MM.1S (cell line): Measurements from ENCODE around the gene JSRP1.

Experiments
- DNase-seq: peaks from one replicate; pipeline ENCODE4 v3.0.0-alpha.2; 2015
- H2AFZ ChIP-seq: fragments of 300-600 bp; sonication (generic); 2 replicates; pipeline ENCODE4 v1.6.0; 2016; ENCODE audit warnings: antibody characterized with exemption, low read length
- H3F3A ChIP-seq: fragments of 300-600 bp; sonication (generic); 2 replicates; pipeline ENCODE4 v1.6.1; 2016; ENCODE audit warnings: mild to moderate bottlenecking, antibody characterized with exemption, low read length, moderate library complexity, mixed read lengths; ENCODE audit not compliant: insufficient read depth
- H3K27ac ChIP-seq: fragments of 300-600 bp; sonication (generic); 2 replicates; pipeline ENCODE4 v1.5.1; 2016; ENCODE audit warnings: mild to moderate bottlenecking, low read length
- H3K27me3 ChIP-seq: fragments of 300-600 bp; sonication (generic); replicated peaks from 2 replicates; pipeline ENCODE4 v1.6.0; 2016; ENCODE audit warnings: low read length; ENCODE audit not compliant: insufficient read depth
- H3K36me3 ChIP-seq: fragments of 300-600 bp; sonication (generic); replicated peaks from 2 replicates; pipeline ENCODE4 v1.6.1; 2016; ENCODE audit warnings: mild to moderate bottlenecking, low read length, mixed read lengths; ENCODE audit not compliant: insufficient read depth
- H3K4me1 ChIP-seq: fragments of 300-600 bp; sonication (generic); 2 replicates; pipeline ENCODE4 v1.6.1; 2016; ENCODE audit warnings: low read length, mixed read lengths
- H3K4me2 ChIP-seq: fragments of 300-600 bp; sonication (generic); 2 replicates; pipeline ENCODE4 v1.6.0; 2016; ENCODE audit warnings: low read depth, low read length
- H3K4me3 ChIP-seq: fragments of 300-600 bp; sonication (generic); 2 replicates; pipeline ENCODE4 v1.5.1; 2016; ENCODE audit warnings: low read length, mixed read lengths
- H3K79me2 ChIP-seq: fragments of 300-600 bp; sonication (generic); 2 replicates; pipeline ENCODE4 v1.6.1; 2016; ENCODE audit warnings: mixed run types, low read length, mixed read lengths
- H3K9ac ChIP-seq: fragments of 300-600 bp; sonication (generic); 2 replicates; pipeline ENCODE4 v1.6.1; 2016; ENCODE audit warnings: low read length, mixed read lengths
- H3K9me2 ChIP-seq: fragments of 300-600 bp; sonication (generic); replicated peaks from 2 replicates; pipeline ENCODE4 v1.6.1; 2016; ENCODE audit warnings: mild to moderate bottlenecking, low read length, mixed read lengths; ENCODE audit not compliant: insufficient read depth
- H3K9me3 ChIP-seq: fragments of 300-600 bp; sonication (generic); replicated peaks from 2 replicates; pipeline ENCODE4 v1.6.1; 2016; ENCODE audit warnings: mild to moderate bottlenecking, low read length, mixed read lengths; ENCODE audit not compliant: insufficient read depth
- H4K20me1 ChIP-seq: fragments of 300-600 bp; sonication (generic); 2 replicates; pipeline ENCODE4 v1.6.1; 2016; ENCODE audit warnings: mild to moderate bottlenecking, low read length, moderate library complexity, mixed read lengths; ENCODE audit not compliant: insufficient read depth
- CTCF ChIP-seq: fragments of 300-600 bp; sonication (generic); IDR thresholded peaks from 2 replicates; pipeline ENCODE4 v1.5.1; 2016; ENCODE audit warnings: antibody characterized with exemption, low read length, mixed read lengths
- EZH2 ChIP-seq: fragments of 300-600 bp; sonication (generic); optimal IDR thresholded peaks from 2 replicates; pipeline ENCODE3; 2017; ENCODE audit warnings: low read depth, mild to moderate bottlenecking, antibody characterized with exemption, low read length, mixed read lengths
- EZH2phosphoT487 ChIP-seq: fragments of 300-600 bp; sonication (generic); IDR thresholded peaks from 2 replicates; pipeline ENCODE4 v1.6.1; 2018; ENCODE audit warnings: antibody characterized with exemption, low read length

The JSRP1 gene

DNA sequence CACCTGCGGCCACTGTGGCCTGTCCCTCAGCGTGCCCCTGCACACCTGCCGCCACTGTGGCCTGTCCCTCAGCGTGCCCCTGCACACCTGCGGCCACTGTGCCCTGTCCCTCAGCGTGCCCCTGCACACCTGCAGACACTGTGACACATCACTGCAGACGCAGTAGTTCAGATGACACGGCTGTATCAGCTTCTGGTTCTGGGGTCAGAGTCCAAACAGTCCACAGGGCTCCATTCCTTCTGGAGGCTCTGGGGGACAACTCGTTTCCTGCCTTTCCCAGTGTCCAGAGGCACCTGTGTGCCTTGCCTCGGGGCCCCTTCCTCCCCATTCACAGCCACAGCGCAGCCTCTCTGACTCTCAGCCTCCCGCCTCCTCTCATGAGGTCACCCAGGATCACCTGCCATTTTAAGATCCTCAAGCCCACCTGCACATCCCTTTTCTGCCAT, 14.1 kb downstream of the JSRP1 start:
- H3K9me3 ChIP-seq, result no peaks in the 10 kb centered on the region
- no peak overlapping the region for H3K4me3 ChIP-seq
- H3F3A ChIP-seq, result peaks cover 29% of the 10 kb centered on the region
- H3K4me2 ChIP-seq, result no peak overlapping the region
- H3K27ac ChIP-seq, result no peak overlapping the region
- H2AFZ ChIP-seq, result no peak overlapping the region
- H3K36me3 ChIP-seq, result peaks cover 32% of the 10 kb centered on the region
- no peaks in the 10 kb centered on the region for H3K27me3 ChIP-seq
- H3K79me2 ChIP-seq, result peaks cover 100% of the 10 kb centered on the region
- peaks cover 50% of the 10 kb centered on the region for H4K20me1 ChIP-seq
- no peak overlapping the region for H3K9ac ChIP-seq
- H3K4me1 ChIP-seq, result peaks cover 20% of the 10 kb centered on the region; the same call in 1 of the 2 replicates
- H3K9me2 ChIP-seq, result no peaks in the 10 kb centered on the region
- no peak for TF ChIP-seq EZH2phosphoT487
- no peak for TF ChIP-seq EZH2
- no peak for TF ChIP-seq CTCF
- no peak for DNase-seq

DNA sequence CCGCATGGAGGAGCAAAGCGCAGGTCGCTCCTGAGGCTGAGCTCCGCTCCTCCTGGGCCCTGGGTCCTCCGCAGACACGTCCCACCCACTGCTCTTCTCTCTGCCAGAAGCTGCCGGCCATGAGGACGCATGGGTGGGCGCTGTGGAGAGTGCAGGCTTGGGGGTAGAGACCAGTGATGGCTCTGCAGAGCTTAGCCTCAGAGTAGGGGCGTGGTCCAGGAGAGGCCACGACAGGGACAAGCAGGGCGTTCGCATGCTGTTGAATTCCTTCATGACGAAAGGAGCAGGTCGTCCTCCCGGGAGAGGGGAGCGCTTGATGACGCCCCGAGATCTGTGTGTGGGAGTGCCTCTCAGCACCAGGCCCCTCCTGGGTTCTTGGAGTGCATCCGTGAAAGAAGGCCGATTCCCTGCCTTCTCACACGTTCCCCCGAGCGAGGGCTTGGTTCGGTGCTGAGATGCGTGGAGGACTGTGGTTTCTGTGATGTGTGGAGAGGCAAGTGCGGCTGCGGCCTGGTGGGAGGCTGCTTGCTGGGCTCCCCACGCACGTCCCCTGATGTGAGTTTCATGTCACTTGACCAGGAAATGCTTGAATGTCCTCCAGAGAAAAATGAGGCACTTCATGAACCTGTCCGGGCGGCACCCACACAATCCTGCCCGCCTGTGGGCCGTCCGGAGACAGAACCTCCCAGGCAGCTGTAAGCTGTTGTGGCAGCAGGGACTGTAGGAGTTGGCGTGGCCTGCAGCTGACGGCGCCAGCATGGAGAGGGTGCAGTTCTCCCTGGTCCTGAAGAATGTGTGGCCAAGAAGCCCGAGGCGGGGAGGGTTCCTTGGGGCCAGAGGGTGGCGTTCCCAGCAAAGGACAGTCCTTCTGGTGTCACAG, 15.1 kb downstream of the JSRP1 start:
- H3K4me3 ChIP-seq, result 0 out of 2 replicates have a peak overlapping the region, but pooled peaks have one; percentile 89
- H4K20me1 ChIP-seq, result peaks cover 50% of the 10 kb centered on the region
- TF ChIP-seq EZH2 (no peak), EZH2phosphoT487 (no peak), CTCF (no peak)
- no peak for DNase-seq
- H3K9me2 ChIP-seq, result no peaks in the 10 kb centered on the region
- H3F3A ChIP-seq, result peaks cover 27% of the 10 kb centered on the region
- H3K9ac ChIP-seq, result no peak overlapping the region
- peaks cover 32% of the 10 kb centered on the region for H3K36me3 ChIP-seq
- H3K4me1 ChIP-seq, result peaks cover 20% of the 10 kb centered on the region; the same call in 1 of the 2 replicates
- H3K4me2 ChIP-seq, result peak overlapping the region; percentile 80; the same call in 1 of the 2 replicates
- no peak overlapping the region; the same call in 1 of the 2 replicates for H3K27ac ChIP-seq
- no peaks in the 10 kb centered on the region for H3K27me3 ChIP-seq
- H3K79me2 ChIP-seq, result peaks cover 95% of the 10 kb centered on the region
- no peaks in the 10 kb centered on the region for H3K9me3 ChIP-seq
- H2AFZ ChIP-seq, result no peak overlapping the region

DNA sequence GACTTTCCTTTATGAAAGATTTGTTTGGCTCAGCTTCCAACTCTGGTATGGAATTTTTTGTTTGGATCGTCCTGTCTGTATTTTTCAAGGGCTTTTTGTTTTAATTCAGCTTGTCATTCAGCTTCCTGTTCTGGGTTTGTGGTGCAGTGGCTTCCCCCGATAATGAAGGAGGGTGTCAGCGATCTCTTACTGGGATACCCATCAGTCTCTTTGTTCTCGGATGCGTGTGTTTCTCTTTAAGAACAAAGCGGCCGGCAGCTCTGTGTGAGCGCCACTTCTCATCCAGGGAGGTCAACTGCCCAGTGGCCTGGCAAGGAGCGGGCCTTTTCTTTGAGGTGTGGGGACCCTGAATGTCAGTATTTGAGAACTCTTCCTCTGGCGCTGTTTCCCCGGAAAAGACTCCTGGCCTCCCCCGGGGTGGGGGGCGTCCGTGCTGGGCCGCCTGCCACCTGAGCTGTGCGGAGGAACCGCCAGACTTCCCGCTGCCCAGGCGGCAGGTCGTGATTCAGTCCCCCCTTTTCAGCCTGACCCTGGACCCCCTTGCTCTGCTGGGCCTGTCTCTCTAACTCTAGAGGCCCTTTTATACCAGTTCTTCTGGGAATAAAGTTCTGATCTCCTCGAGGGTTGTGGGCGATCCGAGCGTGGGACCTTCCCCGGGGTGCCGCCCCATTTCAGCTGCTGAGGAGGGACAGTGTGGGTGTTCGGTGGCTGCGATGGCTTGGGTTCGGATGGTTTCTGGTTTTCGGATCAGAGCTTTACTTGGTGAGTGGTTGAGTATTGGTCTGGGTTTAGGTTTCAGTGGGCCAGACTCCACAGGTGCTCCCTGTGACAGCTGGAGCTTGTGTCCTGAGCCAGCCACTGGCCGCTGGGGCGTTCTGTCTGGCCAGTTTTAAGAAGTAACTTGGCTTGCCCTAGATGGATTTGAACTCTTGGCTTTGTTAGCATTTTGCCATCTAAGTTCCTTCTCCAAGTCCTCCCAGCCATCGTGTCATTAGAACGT, 16.1 kb downstream of the JSRP1 start:
- H3K27ac ChIP-seq, result peak overlapping the region; percentile 83; the same call in 1 of the 2 replicates
- TF ChIP-seq CTCF, result no peak
- no peak for TF ChIP-seq EZH2phosphoT487
- no peak for TF ChIP-seq EZH2
- H3K9me2 ChIP-seq, result no peaks in the 10 kb centered on the region
- H3K27me3 ChIP-seq, result no peaks in the 10 kb centered on the region
- H2AFZ ChIP-seq, result no peak overlapping the region
- peak overlapping the region; percentile 89 for H3K4me3 ChIP-seq
- peaks cover 20% of the 10 kb centered on the region; the same call in 1 of the 2 replicates for H3K4me1 ChIP-seq
- peaks cover 22% of the 10 kb centered on the region; the same call in 1 of the 2 replicates for H3K36me3 ChIP-seq
- peaks cover 95% of the 10 kb centered on the region for H3K79me2 ChIP-seq
- H3F3A ChIP-seq, result peaks cover 27% of the 10 kb centered on the region
- peak overlapping the region; percentile 80 for H3K4me2 ChIP-seq
- H3K9ac ChIP-seq, result peak overlapping the region; percentile 92
- DNase-seq, result peak; percentile 44
- peaks cover 50% of the 10 kb centered on the region for H4K20me1 ChIP-seq
- H3K9me3 ChIP-seq, result no peaks in the 10 kb centered on the region
